ENCODE measurements around the gene CPLANE2. TPM values are rescaled to one million over a fixed set of nuclear protein-coding genes. Genes with fewer than 3 reads are reported as not detected.

CPLANE2 gene
- total RNA-seq, 2 experiments from 2014 or later = 3.9 to 5.0 TPM

DNA sequence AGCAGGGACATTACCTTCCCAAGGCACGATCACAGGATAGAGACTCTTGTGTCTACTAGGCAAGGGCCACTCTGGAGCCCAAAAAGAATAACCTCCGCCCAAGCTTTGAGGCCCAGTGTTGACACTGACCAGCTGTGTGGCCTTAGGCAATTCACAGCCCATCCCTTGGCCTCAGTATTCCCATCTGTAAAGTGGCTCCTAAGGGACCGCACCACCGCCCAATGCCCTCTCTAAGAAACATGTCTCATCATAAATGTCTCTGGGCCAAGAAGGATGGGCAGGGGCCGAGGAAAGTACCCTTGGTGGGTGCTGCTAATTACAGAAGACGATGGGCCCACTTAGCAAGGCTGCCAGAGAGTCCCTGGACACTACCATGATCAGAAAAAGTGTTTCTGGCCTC, 25.2 kb downstream of the CPLANE2 start:
- POLR2A ChIA-PET = no interaction called here
- CTCF ChIA-PET = interaction anchor here (1.7 kb wide), 1 partner anchor 32 kb away, joined by 4 read pairs; no protein-coding TSS in a partner anchor
- peaks cover 11% of the 10 kb centered on the region for H3K4me1 Mint-ChIP-seq (ENCODE audit: low read depth)
- H3K9me3 Mint-ChIP-seq = no peaks in the 10 kb centered on the region
- intact Hi-C loops (cut with micrococcal nuclease) = loop anchor here (10.0 kb wide), 1 partner anchor 687 kb away; the partner anchor contains the start of genes CASP9 and DNAJC16
- H3K4me3 Mint-ChIP-seq = no peak overlapping the region
- H3K36me3 Mint-ChIP-seq = no peaks in the 10 kb centered on the region
- peaks cover 2% of the 10 kb centered on the region for H3K27me3 Mint-ChIP-seq
- no peak overlapping the region for H3K27ac Mint-ChIP-seq
- DNase-seq = no peak

DNA sequence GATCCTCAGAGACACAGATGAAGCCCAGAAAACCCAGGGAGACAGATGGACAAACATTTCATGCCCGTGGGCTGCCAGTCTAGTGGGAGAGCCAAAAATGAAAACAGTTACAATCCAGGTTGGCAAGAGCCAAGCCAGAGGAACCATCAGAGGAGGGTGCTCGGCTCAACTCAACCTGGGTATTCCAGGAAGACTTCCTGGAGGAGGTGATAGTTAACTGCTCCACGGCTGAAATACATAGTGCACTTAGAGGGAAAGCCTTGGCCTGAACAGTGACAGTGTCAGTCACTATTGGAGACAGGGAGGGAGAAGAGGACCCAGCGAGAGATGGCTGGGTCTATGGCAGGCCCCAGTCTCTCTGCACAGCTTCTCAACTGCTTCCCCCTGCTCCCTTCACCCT, 26.4 kb downstream of the CPLANE2 start:
- POLR2A ChIA-PET = no interaction called here
- no peaks in the 10 kb centered on the region for H3K36me3 Mint-ChIP-seq

DNA sequence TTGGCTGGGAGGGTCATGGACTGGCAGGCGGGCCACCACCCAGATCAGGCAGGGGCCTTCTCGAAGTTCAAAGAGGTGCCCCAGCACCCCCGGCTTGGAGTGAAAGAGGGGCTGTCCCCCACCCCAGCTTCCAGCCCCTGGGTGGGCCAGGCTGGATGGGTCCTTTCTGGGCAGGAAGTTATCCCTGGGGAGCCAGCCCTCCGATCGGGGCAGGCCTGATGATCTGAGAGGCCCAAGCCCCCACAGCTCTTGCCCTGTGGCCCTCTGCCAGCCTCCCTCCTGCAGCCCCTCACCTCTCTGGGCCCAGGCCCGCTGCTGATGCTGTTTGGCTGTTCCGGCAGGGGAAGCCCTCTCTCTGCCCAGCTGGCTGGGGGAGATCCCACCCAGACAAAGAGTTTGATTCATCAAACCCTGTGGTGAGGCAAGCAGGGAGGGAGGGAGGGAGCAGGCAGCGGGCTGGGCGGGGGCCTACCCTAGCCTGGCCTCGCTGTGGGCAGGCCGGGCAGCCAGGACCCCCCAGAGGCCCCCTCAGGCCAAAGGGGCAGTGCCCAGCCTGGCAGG, 27.1 kb downstream of the CPLANE2 start:
- CTCF ChIA-PET = no interaction called here
- intact Hi-C loops (cut with micrococcal nuclease) = loop anchor here (10.0 kb wide), 1 partner anchor 685 kb away; the partner anchor contains the start of genes CASP9 and DNAJC16
- Mint-ChIP-seq H3K4me3 (no peak overlapping the region), H3K36me3 (peaks cover 1% of the 10 kb centered on the region), H3K27ac (no peak overlapping the region), H3K9me3 (no peaks in the 10 kb centered on the region), H3K4me1 (ENCODE audit: low read depth) (peaks cover 8% of the 10 kb centered on the region), H3K27me3 (no peaks in the 10 kb centered on the region)
- no peak for DNase-seq
- POLR2A ChIA-PET = no interaction called here

More for the DNA sequence above, 26.4 kb downstream of the CPLANE2 start:
- intact Hi-C loops (cut with micrococcal nuclease) = loop anchor here (10.0 kb wide), 1 partner anchor 686 kb away; the partner anchor contains the start of genes CASP9 and DNAJC16
- Mint-ChIP-seq H3K27me3 (no peaks in the 10 kb centered on the region), H3K27ac (no peak overlapping the region), H3K9me3 (no peaks in the 10 kb centered on the region), H3K4me3 (no peak overlapping the region), H3K4me1 (ENCODE audit: low read depth) (peaks cover 8% of the 10 kb centered on the region)
- CTCF ChIA-PET = interaction anchor here (1.7 kb wide), 1 partner anchor 34 kb away, joined by 4 read pairs; no protein-coding TSS in a partner anchor
- DNase-seq = no peak

DNA sequence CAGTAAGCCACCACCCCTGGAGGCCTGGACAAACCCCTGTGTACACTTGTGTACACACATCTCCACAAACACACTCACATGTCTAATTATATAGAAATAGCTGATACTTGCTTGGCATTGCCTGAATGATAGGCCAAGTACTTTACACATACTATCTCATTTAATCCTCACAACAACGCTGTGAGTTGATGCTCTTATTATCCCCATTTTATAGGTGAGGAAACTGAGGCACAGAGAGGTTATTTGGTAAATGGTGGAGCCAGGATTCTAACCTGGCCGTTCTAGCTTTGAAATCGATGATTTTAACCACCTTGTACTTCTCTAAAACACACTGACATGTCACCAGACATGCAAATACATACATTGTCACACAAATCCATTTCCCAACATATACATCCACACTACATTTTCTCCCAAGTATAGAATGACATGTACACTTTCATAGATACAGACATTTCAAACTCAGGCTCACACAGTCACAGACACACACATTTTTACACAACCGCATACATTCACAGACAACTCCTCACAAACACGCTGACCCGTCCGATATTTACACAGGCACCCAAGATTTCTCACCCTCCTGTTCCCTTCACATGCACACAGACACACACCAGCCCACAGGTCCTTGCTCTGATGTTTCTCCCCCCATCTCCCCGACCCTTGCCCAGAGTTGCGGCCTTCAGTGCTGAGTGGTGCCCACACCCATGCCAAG, 27.7 kb downstream of the CPLANE2 start:
- intact Hi-C loops (cut with micrococcal nuclease) = no loop called here
- Mint-ChIP-seq H3K27me3 (no peaks in the 10 kb centered on the region), H3K36me3 (peaks cover 5% of the 10 kb centered on the region), H3K9me3 (no peaks in the 10 kb centered on the region), H3K4me1 (ENCODE audit: low read depth) (peaks cover 12% of the 10 kb centered on the region), H3K27ac (no peak overlapping the region), H3K4me3 (no peak overlapping the region)
- DNase-seq = no peak
- ChIA-PET POLR2A (no interaction called here), CTCF (no interaction called here)

DNA sequence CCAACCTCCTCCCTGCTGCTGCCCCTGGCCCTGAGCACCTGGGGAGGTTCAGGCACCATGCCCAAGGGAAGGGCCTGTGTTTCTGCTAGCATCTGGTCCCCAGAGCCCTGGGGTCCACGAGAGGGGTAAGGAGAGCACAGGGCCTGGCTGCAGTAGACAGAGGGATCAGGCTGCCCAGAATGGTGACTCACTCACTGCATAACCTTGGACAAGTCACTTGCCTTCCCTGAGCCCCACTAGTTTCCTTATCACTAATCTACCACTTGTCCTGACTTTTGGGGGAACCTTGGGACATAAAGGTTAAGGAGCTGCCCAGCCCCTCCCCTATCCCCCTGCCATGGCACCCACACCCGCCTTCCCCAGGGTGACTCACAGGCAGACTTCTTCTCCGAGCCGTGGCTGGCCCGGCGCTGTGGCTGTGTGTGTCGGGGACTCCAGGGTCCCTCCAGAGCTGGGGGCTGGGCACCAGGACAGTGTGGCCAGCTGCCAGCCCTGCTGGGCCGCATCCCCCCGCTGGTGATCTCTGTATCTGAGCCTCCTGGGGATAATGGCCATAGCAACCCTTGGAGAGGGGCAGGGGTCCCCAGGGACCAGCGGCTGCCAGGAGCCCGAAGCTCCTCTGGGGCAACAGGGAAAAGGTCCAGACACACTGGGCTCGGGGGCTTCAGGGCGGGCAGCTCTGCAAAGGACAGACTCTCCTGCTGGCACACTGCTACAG, 28.6 kb downstream of the CPLANE2 start:
- Mint-ChIP-seq H3K9me3 (no peaks in the 10 kb centered on the region), H3K4me3 (no peak overlapping the region), H3K4me1 (ENCODE audit: low read depth) (peaks cover 12% of the 10 kb centered on the region), H3K36me3 (peaks cover 5% of the 10 kb centered on the region), H3K27ac (no peak overlapping the region), H3K27me3 (no peaks in the 10 kb centered on the region)
- CTCF ChIA-PET = no interaction called here
- intact Hi-C loops (cut with micrococcal nuclease) = no loop called here
- POLR2A ChIA-PET = interaction anchor here (0.6 kb wide), 1 partner anchor 373 kb away, joined by 3 read pairs; no protein-coding TSS in a partner anchor
- no peak for DNase-seq

DNA sequence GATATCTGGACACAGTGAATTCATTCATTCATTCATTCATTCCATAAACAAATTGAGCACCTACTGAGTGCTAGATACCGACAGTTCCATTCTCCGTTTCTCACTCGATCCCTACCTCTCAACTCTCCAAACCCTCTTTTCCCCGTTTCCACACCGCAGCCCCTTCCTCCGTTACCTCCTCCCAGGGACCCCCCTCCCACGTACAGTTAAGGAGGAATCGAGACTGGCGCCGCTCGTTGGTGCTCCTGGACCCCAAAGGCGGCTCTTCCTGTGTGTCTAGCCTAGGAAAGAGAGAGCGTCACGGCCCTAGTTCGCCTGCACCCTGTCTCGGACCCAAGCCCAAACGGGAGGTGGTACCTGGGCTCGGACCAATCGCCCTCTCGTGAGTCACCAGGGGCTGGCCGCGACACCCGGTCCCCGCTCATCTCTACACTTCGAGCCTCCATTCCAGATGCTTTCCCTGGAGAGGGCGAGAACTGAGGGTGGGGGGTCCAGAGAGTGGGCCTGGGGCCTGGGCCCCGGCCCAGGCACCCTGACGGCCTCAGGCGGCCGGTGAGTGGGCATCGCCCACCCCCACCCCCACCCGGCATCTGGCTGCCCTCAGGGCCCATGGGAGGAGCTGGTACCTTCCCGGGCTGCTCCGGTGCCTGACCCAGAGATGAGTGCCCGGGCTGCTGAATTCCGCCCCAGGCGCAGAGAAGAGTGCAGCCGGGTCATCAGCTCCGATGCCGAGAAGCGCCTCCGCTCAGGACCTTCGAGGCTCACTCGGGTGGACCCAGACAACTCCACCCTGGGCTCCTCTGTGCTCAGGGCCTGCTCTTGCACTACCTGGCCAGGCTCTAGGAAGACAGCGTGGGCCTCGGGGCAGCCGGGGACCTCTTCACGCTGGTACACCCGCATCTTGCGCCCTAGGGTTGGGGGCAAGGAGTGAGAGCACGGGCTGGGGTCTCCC, 29.4 kb downstream of the CPLANE2 start:
- Mint-ChIP-seq H3K4me1 (ENCODE audit: low read depth) (peaks cover 12% of the 10 kb centered on the region), H3K4me3 (peak overlapping the region; percentile 80), H3K27me3 (no peaks in the 10 kb centered on the region), H3K9me3 (no peaks in the 10 kb centered on the region), H3K36me3 (peaks cover 5% of the 10 kb centered on the region), H3K27ac (peak overlapping the region; percentile 80)
- ChIA-PET POLR2A (interaction anchor here (0.6 to 1.7 kb wide), 6 partner anchors 9 to 372 kb away, joined by 3 to 12 read pairs (median 3); partner anchors contain the start of genes CPLANE2, FAM131C and FBXO42), CTCF (interaction anchor here (1.0 to 4.4 kb wide), 4 partner anchors 10 to 156 kb away, joined by 3 to 31 read pairs (median 5); no protein-coding TSS in a partner anchor)
- DNase-seq = no peak
- intact Hi-C loops (cut with micrococcal nuclease) = loop anchor here (1.0 kb wide), 1 partner anchor 30 kb away; the partner anchor contains the start of gene CPLANE2

DNA sequence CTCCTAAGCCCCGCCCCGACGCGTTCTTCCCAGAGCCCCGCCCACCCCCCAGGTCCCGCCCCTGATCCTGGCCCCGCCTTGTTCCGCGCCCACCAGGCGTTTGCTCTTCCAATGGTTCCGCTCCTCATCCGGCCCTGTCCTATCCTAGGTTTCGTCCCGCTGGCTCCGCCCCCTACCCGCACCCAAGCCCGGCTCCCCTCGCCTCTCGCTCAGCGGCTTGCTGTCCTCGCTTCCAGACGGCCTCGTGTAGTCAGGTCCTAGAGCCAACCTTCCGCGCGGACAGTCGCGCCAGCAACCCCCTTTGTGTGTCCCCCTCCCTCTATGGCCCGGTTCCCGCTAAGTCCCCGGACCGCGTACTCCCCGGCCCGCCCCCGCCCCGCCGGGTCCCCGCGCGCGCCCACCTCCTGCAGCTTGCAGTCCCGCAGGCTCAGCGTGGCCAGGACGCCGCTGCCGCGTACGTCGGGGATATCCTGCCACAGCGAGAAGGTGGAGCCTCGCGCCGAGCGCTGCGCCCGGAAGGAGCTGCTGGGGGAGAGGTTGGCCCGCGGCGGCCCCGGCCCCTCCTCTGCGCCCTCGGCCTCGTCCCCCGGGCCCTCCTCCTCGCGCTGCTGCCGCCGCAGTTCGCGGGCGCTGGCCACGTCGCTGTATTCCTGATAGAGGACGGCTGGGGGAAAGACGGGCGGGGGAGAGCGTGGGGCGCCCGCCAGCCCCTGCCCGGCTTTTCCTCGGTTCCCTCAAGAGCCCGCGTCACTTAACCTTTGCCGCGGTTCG, 30.3 kb downstream of the CPLANE2 start:
- Mint-ChIP-seq H3K27ac (peak overlapping the region; percentile 91), H3K36me3 (peaks cover 5% of the 10 kb centered on the region), H3K27me3 (no peaks in the 10 kb centered on the region), H3K4me1 (ENCODE audit: low read depth) (peaks cover 12% of the 10 kb centered on the region), H3K4me3 (peak overlapping the region; percentile 80), H3K9me3 (no peaks in the 10 kb centered on the region)
- intact Hi-C loops (cut with micrococcal nuclease) = loop anchor here (1.0 kb wide), 4 partner anchors 11 to 161 kb away; partner anchors contain the start of genes CPLANE2 and SZRD1
- ChIA-PET POLR2A (interaction anchor here (0.6 to 1.7 kb wide), 5 partner anchors 10 to 145 kb away, joined by 3 to 12 read pairs (median 3); partner anchors contain the start of genes CPLANE2, FAM131C and FBXO42), CTCF (interaction anchor here (1.0 to 4.4 kb wide), 4 partner anchors 11 to 157 kb away, joined by 3 to 31 read pairs (median 5); no protein-coding TSS in a partner anchor)
- DNase-seq = peak; percentile 96

DNA sequence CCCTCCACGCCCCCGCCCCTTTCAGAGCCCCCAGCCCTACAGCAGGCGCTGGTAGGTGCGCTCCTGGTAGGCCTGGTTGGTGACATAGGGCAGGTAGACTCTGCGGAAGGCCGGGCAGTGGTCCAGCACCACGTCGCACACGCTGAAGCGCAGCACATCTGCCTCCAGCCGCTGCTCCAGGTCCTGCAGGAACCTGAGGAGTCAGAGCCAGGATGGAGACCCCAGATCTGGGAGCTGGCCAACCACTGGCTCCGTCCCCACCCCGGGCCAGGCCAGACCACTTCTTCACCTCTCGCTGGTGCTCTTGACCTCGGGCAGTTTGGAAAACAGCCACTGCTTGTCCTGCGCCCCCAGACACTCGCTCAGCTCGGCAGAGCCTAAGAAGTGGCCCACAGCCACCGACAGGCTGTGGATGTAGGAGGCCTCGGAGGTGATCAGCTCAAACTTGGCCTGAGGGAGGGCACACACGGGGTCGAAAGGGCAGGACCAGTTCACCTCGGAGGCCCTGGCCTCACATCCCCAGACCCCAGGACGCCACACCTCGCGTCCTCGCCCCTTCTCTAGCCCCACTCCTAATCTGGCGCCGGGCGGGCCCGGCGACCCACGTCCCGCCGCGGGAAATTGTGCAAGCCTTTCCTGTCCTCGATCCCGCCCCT, 31.0 kb downstream of the CPLANE2 start:
- intact Hi-C loops (cut with micrococcal nuclease) = loop anchor here (1.0 kb wide), 3 partner anchors 11 to 161 kb away; partner anchors contain the start of gene SZRD1
- no peaks in the 10 kb centered on the region for H3K27me3 Mint-ChIP-seq
- H3K4me3 Mint-ChIP-seq = peak overlapping the region; percentile 80
- POLR2A ChIA-PET = interaction anchor here (0.6 to 1.7 kb wide), 4 partner anchors 11 to 133 kb away, joined by 3 to 12 read pairs (median 4); partner anchors contain the start of genes CPLANE2 and FAM131C
- H3K4me1 Mint-ChIP-seq (ENCODE audit: low read depth) = peaks cover 12% of the 10 kb centered on the region
- CTCF ChIA-PET = interaction anchor here (1.3 to 4.4 kb wide), 3 partner anchors 11 to 157 kb away, joined by 5 to 31 read pairs (median 5); no protein-coding TSS in a partner anchor
- peaks cover 5% of the 10 kb centered on the region for H3K36me3 Mint-ChIP-seq
- H3K27ac Mint-ChIP-seq = peak overlapping the region; percentile 91
- no peaks in the 10 kb centered on the region for H3K9me3 Mint-ChIP-seq
- DNase-seq = no peak

DNA sequence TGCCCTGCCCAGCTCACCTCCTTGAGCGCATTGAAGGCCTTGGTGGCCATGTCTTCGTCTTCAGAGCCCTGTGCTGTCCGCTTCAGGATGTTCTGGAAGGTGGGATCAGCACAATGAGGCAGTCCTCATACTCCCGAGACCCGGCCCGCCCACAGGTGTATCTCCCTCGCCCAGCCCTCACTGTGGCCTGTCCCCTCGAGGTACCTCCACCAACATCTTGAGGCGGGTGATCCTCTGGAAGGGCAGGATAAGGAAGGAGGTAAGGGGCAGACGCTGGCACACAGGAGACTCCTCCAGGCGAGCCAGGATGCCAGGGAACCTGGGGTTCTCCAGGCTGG, 31.7 kb downstream of the CPLANE2 start:
- peaks cover 12% of the 10 kb centered on the region for H3K4me1 Mint-ChIP-seq (ENCODE audit: low read depth)

More for the DNA sequence above, 31.7 kb downstream of the CPLANE2 start:
- CTCF ChIA-PET = interaction anchor here (1.2 to 4.4 kb wide), 4 partner anchors 31 to 132 kb away, joined by 4 to 31 read pairs (median 7); partner anchors contain the start of gene FAM131C
- DNase-seq = no peak
- H3K9me3 Mint-ChIP-seq = no peaks in the 10 kb centered on the region
- peaks cover 5% of the 10 kb centered on the region for H3K36me3 Mint-ChIP-seq
- POLR2A ChIA-PET = no interaction called here
- peak overlapping the region; percentile 12 for H3K4me3 Mint-ChIP-seq
- H3K27me3 Mint-ChIP-seq = no peaks in the 10 kb centered on the region
- intact Hi-C loops (cut with micrococcal nuclease) = no loop called here
- no peak overlapping the region for H3K27ac Mint-ChIP-seq
